Brain microvascular endothelial cell (primary cell): Measurements from ENCODE around the gene RERE.
"Not testable (repeated sequence)": the region's sequence is repeated elsewhere in the genome, so short reads cannot be mapped to it uniquely, and the experiment has no call there.

Source experiments
- DNase-seq: peaks from one replicate; pipeline ENCODE4 v3.0.0-alpha.2; 2020
- H3K27ac ChIP-seq: fragments of 250-450 bp; sonication (Bioruptor Pico); 2 replicates; pipeline ENCODE4 v1.5.1; 2020; ENCODE audit warnings: mild to moderate bottlenecking, moderate library complexity
- H3K27me3 ChIP-seq: fragments of 250-450 bp; sonication (Bioruptor Pico); replicated peaks from 2 replicates; pipeline ENCODE4 v1.5.1; 2020; ENCODE audit warnings: mild to moderate bottlenecking
- H3K36me3 ChIP-seq: fragments of 250-450 bp; sonication (Bioruptor Pico); replicated peaks from 2 replicates; pipeline ENCODE4 v1.5.1; 2020; ENCODE audit warnings: mild to moderate bottlenecking
- H3K4me3 ChIP-seq: 2 replicates; pipeline ENCODE4 v1.5.1; 2011; ENCODE audit warnings: low read depth, mild to moderate bottlenecking, control low read depth, low read length, moderate library complexity
- in situ Hi-C: cut with HindIII; loops from 2 replicates; pipeline ENCODE4 v1.10.0; 2017; ENCODE audit warnings: low sequenced_read_pairs, low pct_ligation_motif_present
- TF ChIP-seq, protein P1 (sequence below): IDR thresholded peaks from 2 replicates; pipeline ENCODE4 v1.5.1; 2011; ENCODE audit warnings: low read depth, mild to moderate bottlenecking, moderate library complexity, low read length, control low read depth, inconsistent platforms; ENCODE audit errors: missing control alignments

The RERE gene

DNA sequence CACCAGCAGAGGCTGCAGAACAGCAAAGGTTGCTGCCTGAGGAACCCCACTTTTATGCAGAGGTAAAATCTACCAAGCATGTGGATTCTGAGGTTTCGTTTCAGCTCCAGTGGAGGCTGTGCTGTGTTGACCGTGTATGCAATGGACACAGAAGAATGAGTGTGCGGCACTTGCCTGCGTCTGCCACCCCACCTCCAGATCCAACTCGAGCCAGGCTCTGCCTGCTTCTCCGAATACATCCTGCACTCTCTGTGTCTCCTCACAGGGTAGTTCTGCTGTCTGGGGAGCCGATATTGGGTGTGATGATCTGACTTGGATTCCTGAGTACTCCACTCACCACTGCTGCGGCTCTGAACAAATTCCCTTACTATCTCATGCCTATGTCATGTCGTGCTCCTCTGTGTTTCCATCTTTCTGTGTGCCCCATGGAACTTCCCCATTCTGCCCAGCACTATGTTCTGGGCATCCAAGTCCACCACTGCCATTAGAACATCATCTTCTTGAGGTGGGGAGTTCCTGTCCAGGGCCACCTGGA, 369.8 kb downstream of the RERE start:
- no peak overlapping the region for H3K4me3 ChIP-seq
- in situ Hi-C loops: no loop called here
- TF ChIP-seq, protein P1, sequence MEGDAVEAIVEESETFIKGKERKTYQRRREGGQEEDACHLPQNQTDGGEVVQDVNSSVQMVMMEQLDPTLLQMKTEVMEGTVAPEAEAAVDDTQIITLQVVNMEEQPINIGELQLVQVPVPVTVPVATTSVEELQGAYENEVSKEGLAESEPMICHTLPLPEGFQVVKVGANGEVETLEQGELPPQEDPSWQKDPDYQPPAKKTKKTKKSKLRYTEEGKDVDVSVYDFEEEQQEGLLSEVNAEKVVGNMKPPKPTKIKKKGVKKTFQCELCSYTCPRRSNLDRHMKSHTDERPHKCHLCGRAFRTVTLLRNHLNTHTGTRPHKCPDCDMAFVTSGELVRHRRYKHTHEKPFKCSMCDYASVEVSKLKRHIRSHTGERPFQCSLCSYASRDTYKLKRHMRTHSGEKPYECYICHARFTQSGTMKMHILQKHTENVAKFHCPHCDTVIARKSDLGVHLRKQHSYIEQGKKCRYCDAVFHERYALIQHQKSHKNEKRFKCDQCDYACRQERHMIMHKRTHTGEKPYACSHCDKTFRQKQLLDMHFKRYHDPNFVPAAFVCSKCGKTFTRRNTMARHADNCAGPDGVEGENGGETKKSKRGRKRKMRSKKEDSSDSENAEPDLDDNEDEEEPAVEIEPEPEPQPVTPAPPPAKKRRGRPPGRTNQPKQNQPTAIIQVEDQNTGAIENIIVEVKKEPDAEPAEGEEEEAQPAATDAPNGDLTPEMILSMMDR: no peak
- no peaks in the 10 kb centered on the region for H3K27me3 ChIP-seq
- no peak for DNase-seq
- no peak overlapping the region for H3K27ac ChIP-seq
- no peaks in the 10 kb centered on the region for H3K36me3 ChIP-seq

DNA sequence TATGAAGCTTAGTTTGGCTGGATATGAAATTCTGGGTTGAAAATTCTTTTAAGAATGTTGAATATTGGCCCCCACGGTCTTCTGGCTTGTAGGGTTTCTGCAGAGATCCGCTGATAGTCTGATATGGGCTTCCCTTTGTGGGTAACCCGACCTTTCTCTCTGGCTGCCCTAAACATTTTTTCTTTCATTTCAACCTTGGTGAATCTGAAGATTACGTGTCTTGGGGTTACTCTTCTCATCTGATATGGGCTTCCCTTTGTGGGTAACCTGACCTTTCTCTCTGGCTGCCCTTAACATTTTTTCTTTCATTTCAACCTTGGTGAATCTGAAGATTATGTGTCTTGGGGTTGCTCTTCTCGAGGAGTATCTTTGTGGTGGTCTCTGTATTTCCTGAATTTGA, 371.3 kb downstream of the RERE start:
- DNase-seq, in situ Hi-C loops, H3K4me3 ChIP-seq, H3K36me3 ChIP-seq, H3K27me3 ChIP-seq, H3K27ac ChIP-seq: not testable (repeated sequence)

DNA sequence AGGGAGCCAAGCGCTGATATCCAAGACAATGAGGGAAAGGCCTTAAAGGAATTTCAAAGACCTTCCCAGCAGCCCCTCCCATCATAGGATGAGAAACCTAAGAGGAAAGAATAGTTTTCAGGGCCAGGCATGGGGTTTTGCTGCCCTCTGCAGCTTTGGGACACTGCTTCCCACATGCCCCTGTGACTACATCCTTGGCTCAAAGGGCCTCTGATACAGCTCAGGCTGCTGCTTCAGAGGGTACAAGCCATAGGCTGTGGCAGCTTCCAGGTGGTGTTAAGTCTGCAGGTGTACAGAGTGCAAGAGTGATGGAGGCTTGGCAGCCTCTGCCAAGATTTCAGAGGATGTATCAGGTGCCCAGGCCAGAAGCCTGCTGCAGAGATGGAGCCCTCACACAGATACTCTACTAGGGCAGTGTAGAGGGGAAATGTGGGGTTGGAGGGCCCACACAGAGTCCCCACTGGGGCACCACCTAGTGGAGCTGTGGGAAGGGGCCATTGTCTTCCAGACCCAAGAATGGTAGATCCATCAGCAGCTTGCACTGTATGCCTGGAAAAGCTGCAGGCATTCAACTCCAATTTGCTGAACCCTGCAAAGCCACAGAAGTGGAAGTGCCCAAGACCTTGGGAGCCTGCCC, 373.8 kb downstream of the RERE start:
- Histone ChIP-seq H3K27ac (no peak overlapping the region), H3K27me3 (no peaks in the 10 kb centered on the region), H3K4me3 (no peak overlapping the region), H3K36me3 (no peaks in the 10 kb centered on the region)
- in situ Hi-C loops: no loop called here
- TF ChIP-seq, protein P1: peak; percentile 43
- DNase-seq: no peak

DNA sequence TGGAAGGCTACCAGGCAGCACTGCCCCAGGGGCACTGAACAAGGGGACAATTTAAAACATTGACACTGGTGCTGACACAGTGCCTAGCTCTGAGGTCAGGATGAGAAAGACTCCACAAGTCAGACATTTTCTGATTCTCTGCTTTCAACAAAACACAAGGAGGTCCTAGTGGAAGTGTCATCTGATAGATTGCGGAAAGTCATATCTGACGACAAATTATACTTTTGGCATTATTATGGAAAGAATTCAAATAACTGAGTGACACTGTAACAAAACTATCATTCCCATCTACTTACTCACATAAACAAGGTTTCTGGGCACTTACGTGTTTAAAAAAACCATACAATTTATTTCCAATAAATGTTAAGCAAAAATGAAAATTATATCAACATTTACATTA, 376.0 kb downstream of the RERE start:
- Histone ChIP-seq H3K36me3 (no peaks in the 10 kb centered on the region), H3K27me3 (no peaks in the 10 kb centered on the region), H3K4me3 (no peak overlapping the region), H3K27ac (no peak overlapping the region)
- in situ Hi-C loops: no loop called here
- DNase-seq: no peak
- TF ChIP-seq, protein P1: no peak

DNA sequence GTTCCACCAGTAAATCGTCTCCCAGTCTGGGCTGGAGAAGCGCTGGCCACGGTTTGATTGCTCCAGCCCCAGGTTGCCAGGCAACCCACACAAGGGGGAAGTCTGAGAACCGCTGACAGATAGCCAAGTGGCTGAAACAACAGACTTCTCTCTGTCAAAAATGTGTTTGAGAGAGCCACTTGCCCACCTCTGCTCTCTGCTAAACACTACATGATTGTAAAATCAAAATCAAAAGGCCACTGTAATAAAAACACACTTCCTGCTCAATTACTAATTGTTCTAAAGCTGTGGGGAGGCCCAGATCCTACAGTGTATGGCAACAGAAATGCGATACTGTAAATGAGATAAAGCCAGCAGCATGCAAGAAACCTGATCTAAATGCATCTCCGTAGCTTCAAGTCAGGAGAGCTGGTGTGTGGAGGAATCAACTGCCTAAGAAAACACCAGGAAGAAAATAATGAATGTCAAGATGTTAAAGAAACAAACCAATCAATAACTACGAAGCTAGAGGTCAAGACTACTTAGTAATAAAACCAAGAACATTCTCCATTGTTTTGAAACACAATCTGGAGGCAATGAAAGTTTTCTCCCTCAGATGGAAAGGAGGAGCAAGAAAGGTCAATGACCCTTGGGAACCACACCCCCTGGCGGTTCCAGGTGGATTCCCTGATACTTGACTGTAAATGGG, 378.3 kb downstream of the RERE start:
- no peaks in the 10 kb centered on the region for H3K27me3 ChIP-seq
- H3K4me3 ChIP-seq: no peak overlapping the region
- in situ Hi-C loops: no loop called here
- DNase-seq: peak; percentile 90
- H3K27ac ChIP-seq: peak overlapping the region; percentile 82
- no peaks in the 10 kb centered on the region for H3K36me3 ChIP-seq
- TF ChIP-seq, protein P1: peak; percentile 43

DNA sequence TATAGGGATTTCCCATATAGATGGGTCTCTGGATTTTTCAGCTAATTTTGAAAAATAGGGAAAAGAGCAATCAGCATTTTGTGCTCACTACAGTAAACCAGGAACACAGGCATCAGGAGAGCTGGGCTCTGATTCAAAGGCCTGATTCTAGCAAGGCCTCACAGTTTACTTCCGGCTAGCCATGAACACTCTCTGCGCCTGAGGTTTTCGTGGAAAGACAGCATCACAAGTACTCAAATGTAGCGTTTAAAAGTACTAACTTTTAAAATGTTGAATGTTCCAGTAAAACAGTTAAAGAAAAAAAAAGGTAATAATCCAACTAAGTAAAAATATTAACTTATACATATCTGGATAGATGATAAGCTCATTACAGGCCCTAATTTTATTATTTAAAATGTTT, 379.0 kb downstream of the RERE start:
- H3K27ac ChIP-seq: peak overlapping the region; percentile 82
- TF ChIP-seq, protein P1: no peak
- in situ Hi-C loops: no loop called here
- H3K27me3 ChIP-seq: no peaks in the 10 kb centered on the region
- H3K36me3 ChIP-seq: no peaks in the 10 kb centered on the region
- no peak for DNase-seq
- no peak overlapping the region for H3K4me3 ChIP-seq
